A549 (cell line): ENCODE results near the gene MGAT5.

ENCODE experiments used
- CHD2 ChIP-seq: fragments of 150-350 bp; IDR thresholded peaks from 2 replicates; pipeline ENCODE4 v1.6.1; 2014; ENCODE audit warnings: low read length; ENCODE audit not compliant: partially characterized antibody
- CTCF ChIP-seq: fragments of >200 bp; sonication (Bioruptor Twin); formaldehyde crosslinking; IDR thresholded peaks from 3 replicates; pipeline ENCODE4 v1.5.1; 2016
- HES2 ChIP-seq: fragments of >200 bp; sonication (Bioruptor Twin); formaldehyde crosslinking; IDR thresholded peaks from 2 replicates; pipeline ENCODE4 v1.6.1; 2016
- MAX ChIP-seq: IDR thresholded peaks from 2 replicates; pipeline ENCODE4 v1.6.1; 2012
- POLR2A ChIP-seq: IDR thresholded peaks from 2 replicates; pipeline ENCODE4 v1.6.1; 2012; ENCODE audit warnings: mild to moderate bottlenecking, low read length
- RAD21 ChIP-seq, 2 experiments: fragments of >200 bp in 1 of 2; sonication (Bioruptor Twin) in 1 of 2; formaldehyde crosslinking in 1 of 2; IDR thresholded peaks in 1 of 2; conservative IDR thresholded peaks in 1 of 2; 2 replicates in 1 of 2; 3 replicates in 1 of 2; pipeline ENCODE4 v1.6.1; 2012 to 2018; ENCODE audit warnings: inconsistent platforms in 1 of 2
- SREBF2 ChIP-seq: fragments of 450-650 bp; IDR thresholded peaks from 2 replicates; pipeline ENCODE4 v1.6.1; 2014; ENCODE audit warnings: mild to moderate bottlenecking, moderate library complexity

- TF ChIP-seq CTCF (no peak), RAD21 (conservative IDR thresholded peaks at IDR 0.05 in 1 of 2, IDR thresholded peaks at IDR 0.05 in 1 of 2) (no peak), MAX (no peak), HES2 (no peak), POLR2A (no peak), CHD2 (no peak), SREBF2 (no peak)
These were observed 139.2 kb downstream of the MGAT5 start for GRCh38 chr2:134393075-134393461.
